ACHN (cell line): ENCODE measurements around the gene AGFG1.
"Not testable (repeated sequence)": the region's sequence is repeated elsewhere in the genome, so short reads cannot be mapped to it uniquely, and the experiment has no call there.

Experiments
- DNase-seq: peaks from one replicate; pipeline ENCODE4 v3.0.0-alpha.2; 2015
- in situ Hi-C: cut with HindIII; loops from 2 replicates; pipeline ENCODE4 v1.10.0; 2017; ENCODE audit warnings: low sequenced_read_pairs, low pct_ligation_motif_present, low pct_unique_long_range_greater_than_20kb

The AGFG1 gene

GRCh38 chr2:227579791-227580190 is 107.8 kb downstream of the AGFG1 start:
- no peak for DNase-seq
- in situ Hi-C loops: no loop called here

GRCh38 chr2:227582369-227582768 is 110.4 kb downstream of the AGFG1 start:
- in situ Hi-C loops: no loop called here
- DNase-seq: no peak

GRCh38 chr2:227592694-227593387 is 120.9 kb downstream of the AGFG1 start:
- no peak for DNase-seq
- in situ Hi-C loops: no loop called here

GRCh38 chr2:227595797-227596196 is 123.8 kb downstream of the AGFG1 start:
- no peak for DNase-seq
- in situ Hi-C loops: no loop called here

- DNase-seq: no peak
Observed at GRCh38 chr2:227597036-227597435, 125.1 kb downstream of the AGFG1 start.

GRCh38 chr2:227597998-227598397 is 126.0 kb downstream of the AGFG1 start:
- in situ Hi-C loops: no loop called here
- DNase-seq: no peak

More at GRCh38 chr2:227597036-227597435, 125.1 kb downstream of the AGFG1 start:
- in situ Hi-C loops: no loop called here

GRCh38 chr2:227598835-227599503 is 127.0 kb downstream of the AGFG1 start, which contains the start of gene SCYGR2:
Gene SCYGR2, plus strand, starts transcription at chr2:227598893. Its CDS starts 0 bp downstream, at chr2:227598893.
- DNase-seq, in situ Hi-C loops: not testable (repeated sequence)

GRCh38 chr2:227602358-227602757 is 130.4 kb downstream of the AGFG1 start:
- in situ Hi-C loops: no loop called here
- DNase-seq: no peak

GRCh38 chr2:227606476-227606875 is 134.5 kb downstream of the AGFG1 start:
- no peak for DNase-seq
- in situ Hi-C loops: no loop called here

GRCh38 chr2:227607941-227608340 is 136.0 kb downstream of the AGFG1 start:
- no peak for DNase-seq
- in situ Hi-C loops: no loop called here

- in situ Hi-C loops: no loop called here
- DNase-seq: no peak
Observed at GRCh38 chr2:227608561-227609338, 136.8 kb downstream of the AGFG1 start.

- DNase-seq: no peak
- in situ Hi-C loops: no loop called here
Observed at GRCh38 chr2:227610123-227610522, 138.2 kb downstream of the AGFG1 start.
